Measurements from ENCODE around the gene EPHA10.

EPHA10 gene

DNA sequence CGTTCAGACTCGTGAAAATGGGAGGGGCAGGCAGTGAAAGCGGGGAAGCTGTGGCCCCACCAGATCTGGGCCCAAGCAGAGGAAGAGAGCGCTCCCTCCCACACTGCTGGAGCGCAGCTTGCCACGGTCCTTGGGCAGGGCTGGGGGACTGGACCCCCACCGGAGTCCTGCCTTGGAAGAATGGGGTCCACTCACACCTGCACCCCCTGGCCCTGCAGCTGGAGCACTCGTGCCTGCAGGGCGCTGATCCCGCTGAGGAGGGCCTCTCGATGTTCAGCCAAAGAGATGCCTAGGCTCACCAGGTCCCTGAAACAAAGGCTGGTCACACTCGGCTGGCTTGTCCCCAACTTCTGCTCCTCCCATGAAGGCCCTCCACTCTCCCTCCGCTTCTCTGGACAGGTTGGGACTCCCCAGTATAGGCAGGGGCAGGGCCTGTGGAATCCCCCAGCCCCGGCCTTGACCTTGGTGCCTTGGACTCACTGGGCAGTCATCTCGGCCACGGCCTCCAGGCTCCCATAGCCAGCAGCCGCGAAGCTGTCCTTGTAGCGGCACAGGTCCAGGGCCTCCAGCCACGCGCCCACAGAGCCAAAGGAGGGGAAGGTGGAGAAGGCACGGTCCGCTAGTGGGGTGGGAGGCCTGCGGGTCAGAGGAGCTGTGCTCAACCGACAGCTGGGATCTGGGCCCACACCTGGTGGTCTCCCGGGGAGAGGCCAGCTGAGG, 46.6 kb downstream of the EPHA10 start:
- no peak overlapping the region for H3K9ac ChIP-seq (ENCODE audit: low read depth, low read length)
- no peaks in the 10 kb centered on the region for H3K27me3 ChIP-seq (ENCODE audit: control insufficient read depth, insufficient read depth, low read length)
- H3K36me3 ChIP-seq (ENCODE audit: control insufficient read depth, insufficient read depth, low read length), result no peaks in the 10 kb centered on the region
- no peaks in the 10 kb centered on the region for H3K4me1 ChIP-seq (ENCODE audit: control insufficient read depth, insufficient read depth, low read length)
- no peaks in the 10 kb centered on the region for H3K9me3 ChIP-seq (ENCODE audit: control insufficient read depth, insufficient read depth, low read length)
- H3K4me3 ChIP-seq (ENCODE audit: low read depth, low read length), result no peak overlapping the region

DNA sequence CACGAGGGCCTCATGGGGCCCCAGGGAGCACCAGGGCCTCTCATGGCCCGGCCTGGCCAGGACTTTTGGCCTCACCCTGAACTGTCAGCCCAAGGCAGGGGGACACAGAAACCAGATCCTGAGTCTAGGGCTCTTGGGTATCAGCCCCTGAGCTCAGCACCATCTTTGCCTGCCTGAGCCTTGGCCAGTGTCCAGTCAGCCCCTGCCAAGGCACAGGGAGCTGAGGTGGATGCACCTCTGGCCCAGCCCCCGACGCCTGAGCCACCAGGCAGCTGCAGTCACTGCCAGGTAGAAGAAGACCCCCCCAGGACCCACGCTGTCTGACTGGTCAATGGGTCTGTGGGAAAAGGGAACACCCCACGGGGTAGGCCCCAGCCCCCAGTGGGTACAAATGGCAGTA, 47.3 kb downstream of the EPHA10 start:
- Histone ChIP-seq H3K4me1 (ENCODE audit: control insufficient read depth, insufficient read depth, low read length) (no peaks in the 10 kb centered on the region), H3K9ac (ENCODE audit: low read depth, low read length) (no peak overlapping the region), H3K36me3 (ENCODE audit: control insufficient read depth, insufficient read depth, low read length) (no peaks in the 10 kb centered on the region), H3K4me3 (ENCODE audit: low read depth, low read length) (no peak overlapping the region), H3K9me3 (ENCODE audit: control insufficient read depth, insufficient read depth, low read length) (no peaks in the 10 kb centered on the region), H3K27me3 (ENCODE audit: control insufficient read depth, insufficient read depth, low read length) (no peaks in the 10 kb centered on the region)

DNA sequence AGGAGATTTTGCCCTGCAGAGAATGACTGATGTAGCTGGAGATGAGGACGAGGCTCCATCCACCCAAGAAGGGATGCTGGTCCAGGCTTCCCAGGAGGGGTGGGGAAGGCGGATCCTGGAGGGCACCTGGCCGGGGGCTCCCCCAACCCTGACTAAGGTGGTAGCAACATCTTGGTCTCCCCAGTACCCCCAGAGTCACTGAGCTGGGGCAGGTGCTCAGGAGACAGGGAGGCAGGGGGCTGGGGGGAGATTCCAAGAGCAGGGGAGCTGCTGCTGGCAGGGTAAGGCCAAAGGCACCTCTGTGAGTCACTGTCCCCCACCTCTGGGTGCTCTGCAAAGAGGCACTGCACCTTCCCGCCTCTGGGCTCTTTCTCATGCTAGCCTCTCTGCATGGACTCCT, 48.6 kb downstream of the EPHA10 start:
- Histone ChIP-seq H3K36me3 (ENCODE audit: control insufficient read depth, insufficient read depth, low read length) (no peaks in the 10 kb centered on the region), H3K27me3 (ENCODE audit: control insufficient read depth, insufficient read depth, low read length) (no peaks in the 10 kb centered on the region), H3K4me1 (ENCODE audit: control insufficient read depth, insufficient read depth, low read length) (no peaks in the 10 kb centered on the region), H3K4me3 (ENCODE audit: low read depth, low read length) (no peak overlapping the region), H3K9me3 (ENCODE audit: control insufficient read depth, insufficient read depth, low read length) (no peaks in the 10 kb centered on the region), H3K9ac (ENCODE audit: low read depth, low read length) (no peak overlapping the region)

DNA sequence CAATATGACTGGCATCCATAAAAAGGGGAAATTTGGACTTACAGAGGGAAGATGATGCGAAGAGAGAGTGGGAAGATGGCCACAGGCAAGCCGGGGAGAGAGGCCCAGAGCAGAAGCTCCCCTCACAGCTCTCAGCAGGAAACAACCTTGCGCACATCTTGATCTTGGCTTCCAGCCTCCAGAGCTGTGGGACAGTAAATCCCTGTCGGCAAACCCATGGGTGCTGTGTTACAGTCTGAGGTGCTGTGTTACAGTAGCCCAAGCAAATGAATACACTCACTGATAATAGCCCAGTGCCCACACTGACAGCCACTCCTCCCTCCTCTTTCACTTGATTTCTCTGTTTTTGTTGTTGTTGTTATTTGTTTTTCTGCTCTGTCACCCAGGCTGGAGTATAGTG, 50.2 kb downstream of the EPHA10 start:
- Histone ChIP-seq H3K36me3 (ENCODE audit: control insufficient read depth, insufficient read depth, low read length) (no peaks in the 10 kb centered on the region), H3K27me3 (ENCODE audit: control insufficient read depth, insufficient read depth, low read length) (no peaks in the 10 kb centered on the region), H3K4me1 (ENCODE audit: control insufficient read depth, insufficient read depth, low read length) (no peaks in the 10 kb centered on the region), H3K4me3 (ENCODE audit: low read depth, low read length) (no peak overlapping the region), H3K9ac (ENCODE audit: low read depth, low read length) (no peak overlapping the region), H3K9me3 (ENCODE audit: control insufficient read depth, insufficient read depth, low read length) (no peaks in the 10 kb centered on the region)

DNA sequence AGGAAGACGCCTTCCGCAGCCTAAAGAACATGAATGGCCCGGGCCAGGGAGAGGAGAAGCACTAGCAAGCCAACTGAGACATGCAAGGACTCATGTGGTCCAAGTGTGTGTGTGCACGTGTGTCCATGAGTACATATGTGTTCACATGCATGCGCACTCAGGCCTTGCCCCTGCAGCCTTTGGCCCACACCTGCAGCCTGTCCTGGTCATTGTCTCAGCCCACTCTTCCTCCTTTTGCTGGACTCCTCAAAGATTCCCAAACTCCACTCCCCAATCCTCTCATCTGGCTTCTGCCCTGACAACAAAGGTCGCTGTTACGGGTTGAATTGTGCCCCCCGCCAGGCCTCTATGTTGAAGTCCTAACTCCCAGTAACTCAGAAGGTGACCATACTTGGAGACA, 50.7 kb downstream of the EPHA10 start:
- no peaks in the 10 kb centered on the region for H3K27me3 ChIP-seq (ENCODE audit: control insufficient read depth, insufficient read depth, low read length)
- no peak overlapping the region for H3K9ac ChIP-seq (ENCODE audit: low read depth, low read length)
- no peaks in the 10 kb centered on the region for H3K9me3 ChIP-seq (ENCODE audit: control insufficient read depth, insufficient read depth, low read length)
- no peaks in the 10 kb centered on the region for H3K4me1 ChIP-seq (ENCODE audit: control insufficient read depth, insufficient read depth, low read length)
- H3K4me3 ChIP-seq (ENCODE audit: low read depth, low read length), result no peak overlapping the region
- no peaks in the 10 kb centered on the region for H3K36me3 ChIP-seq (ENCODE audit: control insufficient read depth, insufficient read depth, low read length)

DNA sequence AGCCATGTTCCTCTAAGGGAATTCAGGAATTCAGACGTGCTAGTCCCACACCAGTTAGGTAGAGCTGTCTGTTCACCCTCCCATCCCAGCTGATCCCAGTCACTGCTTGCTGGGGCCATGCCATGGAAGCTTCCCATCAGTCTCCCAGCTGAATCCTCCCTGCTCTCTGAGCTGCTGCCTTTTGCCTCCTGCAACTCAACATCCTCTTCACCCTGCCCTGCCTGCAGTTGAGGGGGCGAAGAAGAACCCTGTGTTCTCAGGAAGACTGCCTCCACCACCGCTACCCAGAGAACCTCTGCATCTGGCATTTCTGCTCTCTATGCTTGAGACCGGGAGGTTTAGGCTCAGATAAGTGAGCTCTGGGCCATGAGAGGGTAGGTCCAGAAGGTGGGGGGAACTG, 56.4 kb downstream of the EPHA10 start:
- Histone ChIP-seq H3K9ac (ENCODE audit: low read depth, low read length) (no peak overlapping the region), H3K36me3 (ENCODE audit: control insufficient read depth, insufficient read depth, low read length) (peaks cover 35% of the 10 kb centered on the region), H3K4me1 (ENCODE audit: control insufficient read depth, insufficient read depth, low read length) (no peaks in the 10 kb centered on the region)

DNA sequence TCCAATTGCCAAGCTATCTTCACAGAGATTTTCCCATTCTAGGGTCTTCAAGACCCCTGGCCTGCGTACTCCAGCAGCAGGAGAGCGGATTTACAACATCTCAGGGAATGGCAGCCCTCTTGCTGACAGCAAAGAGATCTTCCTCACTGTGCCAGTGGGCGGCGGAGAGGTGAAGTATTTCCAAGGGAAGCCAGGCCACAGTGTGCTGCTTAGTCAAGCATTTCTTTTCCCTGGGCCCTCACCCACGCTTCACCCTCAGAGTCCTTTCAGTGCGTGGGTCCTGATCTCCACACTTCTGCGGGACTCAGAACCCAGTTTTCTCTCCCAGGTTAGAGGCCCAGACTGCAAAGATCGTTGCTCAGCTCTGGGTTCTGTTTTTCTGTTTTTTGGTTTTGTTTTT, 59.5 kb downstream of the EPHA10 start:
- Histone ChIP-seq H3K9ac (ENCODE audit: low read depth, low read length) (no peak overlapping the region), H3K4me3 (ENCODE audit: low read depth, low read length) (no peak overlapping the region), H3K4me1 (ENCODE audit: control insufficient read depth, insufficient read depth, low read length) (no peaks in the 10 kb centered on the region), H3K27me3 (ENCODE audit: control insufficient read depth, insufficient read depth, low read length) (no peaks in the 10 kb centered on the region), H3K9me3 (ENCODE audit: control insufficient read depth, insufficient read depth, low read length) (no peaks in the 10 kb centered on the region), H3K36me3 (ENCODE audit: control insufficient read depth, insufficient read depth, low read length) (peaks cover 50% of the 10 kb centered on the region)

More for the DNA sequence above, 56.4 kb downstream of the EPHA10 start:
- no peak overlapping the region for H3K4me3 ChIP-seq (ENCODE audit: low read depth, low read length)
- H3K9me3 ChIP-seq (ENCODE audit: control insufficient read depth, insufficient read depth, low read length), result no peaks in the 10 kb centered on the region
- no peaks in the 10 kb centered on the region for H3K27me3 ChIP-seq (ENCODE audit: control insufficient read depth, insufficient read depth, low read length)

DNA sequence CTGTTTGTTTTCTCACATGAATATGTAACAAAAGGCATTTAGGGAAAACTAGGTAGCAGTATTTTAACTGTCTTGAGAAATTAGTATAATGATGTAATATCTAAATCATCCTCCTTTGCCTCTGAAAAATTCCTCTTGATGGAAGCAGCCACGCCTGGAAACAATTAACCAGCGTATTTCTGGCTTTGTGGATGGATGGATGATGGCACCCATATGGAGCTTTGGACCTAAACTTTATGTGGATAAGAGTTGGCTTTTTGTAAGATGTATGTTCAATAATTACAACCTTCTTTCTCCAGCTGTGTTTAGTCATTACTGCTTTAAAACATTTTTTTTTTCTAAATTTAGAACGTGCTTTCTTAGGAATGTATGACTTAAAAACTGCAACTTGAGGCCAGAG, 60.0 kb downstream of the EPHA10 start:
- Histone ChIP-seq H3K4me1 (ENCODE audit: control insufficient read depth, insufficient read depth, low read length) (no peaks in the 10 kb centered on the region), H3K4me3 (ENCODE audit: low read depth, low read length) (no peak overlapping the region), H3K36me3 (ENCODE audit: control insufficient read depth, insufficient read depth, low read length) (peaks cover 51% of the 10 kb centered on the region), H3K9me3 (ENCODE audit: control insufficient read depth, insufficient read depth, low read length) (no peaks in the 10 kb centered on the region), H3K9ac (ENCODE audit: low read depth, low read length) (no peak overlapping the region), H3K27me3 (ENCODE audit: control insufficient read depth, insufficient read depth, low read length) (no peaks in the 10 kb centered on the region)

DNA sequence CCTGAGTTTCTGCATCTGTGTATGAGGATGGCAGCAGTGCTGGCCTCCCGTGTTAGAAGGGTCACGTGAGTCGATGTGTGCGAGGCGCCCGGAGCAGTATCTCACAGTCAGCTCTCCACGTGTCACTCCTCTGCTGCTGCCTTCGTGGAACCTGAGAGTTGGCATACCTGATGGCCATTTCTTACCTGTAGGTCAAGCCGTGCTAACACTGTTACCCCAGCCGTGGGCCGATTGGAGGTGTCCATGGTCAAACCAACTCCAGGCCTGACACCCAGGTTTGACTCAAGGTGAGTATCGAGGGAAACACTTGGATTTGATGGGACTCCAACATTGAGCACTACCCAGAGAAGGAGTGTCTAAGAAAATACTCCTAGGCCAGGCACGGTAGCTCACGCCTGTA, 61.9 kb downstream of the EPHA10 start:
- no peaks in the 10 kb centered on the region for H3K4me1 ChIP-seq (ENCODE audit: control insufficient read depth, insufficient read depth, low read length)
- peaks cover 43% of the 10 kb centered on the region for H3K36me3 ChIP-seq (ENCODE audit: control insufficient read depth, insufficient read depth, low read length)
- no peak overlapping the region for H3K4me3 ChIP-seq (ENCODE audit: low read depth, low read length)
- no peaks in the 10 kb centered on the region for H3K9me3 ChIP-seq (ENCODE audit: control insufficient read depth, insufficient read depth, low read length)
- no peak overlapping the region for H3K9ac ChIP-seq (ENCODE audit: low read depth, low read length)
- no peaks in the 10 kb centered on the region for H3K27me3 ChIP-seq (ENCODE audit: control insufficient read depth, insufficient read depth, low read length)

DNA sequence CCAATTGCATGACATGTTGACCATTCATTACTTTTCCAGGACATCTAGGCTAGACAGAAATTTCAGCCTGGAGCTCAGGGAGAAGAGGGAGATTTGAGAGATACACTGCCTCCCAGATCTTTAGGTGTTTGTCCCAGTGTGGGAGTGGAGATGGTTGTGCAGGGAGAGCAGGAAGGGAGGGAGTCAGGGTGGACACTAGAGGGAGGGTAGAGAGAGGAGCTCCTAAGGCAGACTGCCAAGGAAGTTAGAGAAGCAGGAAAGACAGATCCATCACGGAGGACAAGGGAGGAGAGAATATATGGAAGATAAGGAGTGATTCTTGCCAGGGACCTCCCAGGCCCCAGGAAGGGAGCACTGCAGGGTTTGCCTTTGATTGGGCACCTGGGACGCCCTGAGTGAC, 63.9 kb downstream of the EPHA10 start:
- no peak overlapping the region for H3K4me3 ChIP-seq (ENCODE audit: low read depth, low read length)
- H3K9me3 ChIP-seq (ENCODE audit: control insufficient read depth, insufficient read depth, low read length), result no peaks in the 10 kb centered on the region
- no peak overlapping the region for H3K9ac ChIP-seq (ENCODE audit: low read depth, low read length)
- H3K27me3 ChIP-seq (ENCODE audit: control insufficient read depth, insufficient read depth, low read length), result no peaks in the 10 kb centered on the region
- peaks cover 25% of the 10 kb centered on the region for H3K36me3 ChIP-seq (ENCODE audit: control insufficient read depth, insufficient read depth, low read length)
- no peaks in the 10 kb centered on the region for H3K4me1 ChIP-seq (ENCODE audit: control insufficient read depth, insufficient read depth, low read length)

DNA sequence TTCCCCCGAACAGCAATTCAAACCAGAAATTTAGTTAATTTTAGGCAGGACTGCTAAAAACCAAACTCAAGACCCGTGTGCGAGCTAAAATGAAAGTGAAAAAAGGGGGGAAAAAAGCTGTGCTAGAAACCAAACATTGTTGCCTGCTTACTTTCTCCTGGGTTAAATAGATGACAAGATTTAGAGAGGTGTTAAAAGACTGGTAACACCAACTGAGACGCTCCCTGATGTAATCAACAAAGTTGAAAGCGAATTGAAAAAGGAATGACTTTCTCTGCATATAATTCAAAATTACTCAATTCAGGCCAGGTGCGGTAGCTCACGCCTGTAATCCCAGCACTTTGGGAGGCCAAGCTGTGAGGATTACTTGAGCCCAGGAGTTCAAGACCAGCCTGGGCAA, 65.8 kb downstream of the EPHA10 start:
- peaks cover 17% of the 10 kb centered on the region for H3K36me3 ChIP-seq (ENCODE audit: control insufficient read depth, insufficient read depth, low read length)
- no peaks in the 10 kb centered on the region for H3K9me3 ChIP-seq (ENCODE audit: control insufficient read depth, insufficient read depth, low read length)
- H3K27me3 ChIP-seq (ENCODE audit: control insufficient read depth, insufficient read depth, low read length), result no peaks in the 10 kb centered on the region
- H3K4me1 ChIP-seq (ENCODE audit: control insufficient read depth, insufficient read depth, low read length), result no peaks in the 10 kb centered on the region
- H3K9ac ChIP-seq (ENCODE audit: low read depth, low read length), result no peak overlapping the region
- no peak overlapping the region for H3K4me3 ChIP-seq (ENCODE audit: low read depth, low read length)

DNA sequence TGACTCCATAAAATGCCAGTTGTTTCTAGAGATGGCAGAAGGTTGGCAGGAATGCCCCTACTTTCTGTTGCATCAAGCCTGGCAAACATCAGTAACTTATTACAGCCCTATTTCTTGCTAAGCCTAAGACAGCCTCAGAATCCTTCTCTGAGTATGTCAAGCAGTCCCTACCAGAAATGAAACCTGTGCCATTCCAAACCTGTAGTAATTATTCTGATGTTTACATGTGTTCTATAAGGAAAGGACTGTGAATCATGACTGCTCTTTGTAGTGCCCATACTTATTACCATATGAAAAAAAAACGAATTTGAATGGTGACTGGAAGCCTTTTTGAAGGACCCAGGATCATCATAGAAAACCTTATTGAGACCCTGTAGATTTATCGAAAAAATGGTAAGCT, 67.2 kb downstream of the EPHA10 start:
- Histone ChIP-seq H3K27me3 (ENCODE audit: control insufficient read depth, insufficient read depth, low read length) (no peaks in the 10 kb centered on the region), H3K36me3 (ENCODE audit: control insufficient read depth, insufficient read depth, low read length) (peaks cover 13% of the 10 kb centered on the region), H3K9ac (ENCODE audit: low read depth, low read length) (no peak overlapping the region), H3K9me3 (ENCODE audit: control insufficient read depth, insufficient read depth, low read length) (no peaks in the 10 kb centered on the region), H3K4me1 (ENCODE audit: control insufficient read depth, insufficient read depth, low read length) (no peaks in the 10 kb centered on the region), H3K4me3 (ENCODE audit: low read depth, low read length) (no peak overlapping the region)
